ENCODE data around the gene FST. TPM values are rescaled to one million over a fixed set of nuclear protein-coding genes. Genes with fewer than 3 reads are reported as not detected.

The FST gene
- total RNA-seq, 1 donor from 2014 or later = 15.0 TPM

Other genes with a start within 250 kb of the FST start
- 87.8 and 93.9 TPM in 2 replicates for gene NDUFS4, start 80.0 kb downstream of the FST start, total RNA-seq

Data from dermis blood vessel endothelial cell (primary cell).